Natural killer cell (primary cell): Measurements from ENCODE around the gene INPP5F. TPM values are rescaled to one million over a fixed set of nuclear protein-coding genes. Genes with fewer than 3 reads are reported as not detected.

ENCODE experiments used
- ATAC-seq, 3 donors: fragments of 150-1000 bp in 2 of 3; fragments of 200-7000 bp in 1 of 3; cut with Tn5 transposase; 1 replicate in 1 of 3; 2 replicates in 2 of 3; pipeline ENCODE4 v1.10.0; 2021; ENCODE audit warnings: mild to moderate bottlenecking in 2 of 3, moderate library complexity in 2 of 3
- DNase-seq, 2 donors: peaks; one replicate each; pipeline versions ENCODE4 v3.0.0 to v3.0.0-alpha.2; 2013 to 2021; ENCODE audit warnings: mixed read lengths in 1 of 2
- H3K27ac ChIP-seq: one replicate; pipeline ENCODE4 v1.5.1; 2013; ENCODE audit warnings: mild to moderate bottlenecking, low read length
- H3K27me3 ChIP-seq: one replicate; pipeline ENCODE4 v1.6.1; 2013; ENCODE audit warnings: low read length; ENCODE audit not compliant: control insufficient read depth, insufficient read depth
- H3K36me3 ChIP-seq: one replicate; pipeline ENCODE4 v1.6.1; 2013; ENCODE audit warnings: low read length; ENCODE audit not compliant: control insufficient read depth, insufficient read depth
- H3K4me1 ChIP-seq: one replicate; pipeline ENCODE4 v1.6.1; 2013; ENCODE audit warnings: low read length; ENCODE audit not compliant: control insufficient read depth, insufficient read depth
- H3K4me3 ChIP-seq: one replicate; pipeline ENCODE4 v1.5.1; 2013; ENCODE audit warnings: low read length
- H3K9me3 ChIP-seq: one replicate; pipeline ENCODE4 v1.6.1; 2013; ENCODE audit warnings: low read length; ENCODE audit not compliant: control insufficient read depth, insufficient read depth
- H3K27ac Mint-ChIP-seq, 2 donors: one replicate each; pipeline ENCODE4 v1.8.0; 2022; ENCODE audit warnings: mild to moderate bottlenecking in 2 of 2, mixed read lengths in 2 of 2, moderate library complexity in 1 of 2
- H3K27me3 Mint-ChIP-seq, 2 donors: one replicate each; pipeline ENCODE4 v1.8.0; 2022; ENCODE audit warnings: low read depth in 2 of 2, mixed read lengths in 2 of 2
- H3K36me3 Mint-ChIP-seq: one replicate; pipeline ENCODE4 v1.8.0; 2022; ENCODE audit warnings: mixed read lengths
- H3K4me1 Mint-ChIP-seq, 2 donors: one replicate each; pipeline ENCODE4 v1.8.0; 2022; ENCODE audit warnings: mixed read lengths in 2 of 2
- H3K4me3 Mint-ChIP-seq: one replicate; pipeline ENCODE4 v1.8.0; 2022; ENCODE audit warnings: mild to moderate bottlenecking, moderate library complexity, mixed read lengths
- H3K9me3 Mint-ChIP-seq, 2 donors: one replicate each; pipeline ENCODE4 v1.8.0; 2022; ENCODE audit warnings: mixed read lengths in 2 of 2
- WGBS: methylation state at CpG from one replicate; pipeline ENCODE4 v1.1.7; 2013; ENCODE audit warnings: missing lambda C conversion rate; ENCODE audit not compliant: insufficient coverage; 5-methylcytosine and 5-hydroxymethylcytosine counted together
- intact Hi-C: fragments of 100-400 bp; cut with micrococcal nuclease; formaldehyde crosslinking; loops from one replicate; pipeline ENCODE4 v1.14.2; 2022
- total RNA-seq, 4 donors: library from RNA; stranded (reverse); fragments of 120-200 nt in 1 of 4; gene quantifications; one replicate each; pipeline versions ENCODE4 v1.2.3 to v1.2.4, GENCODE V29; 2013 to 2022
- TF ChIP-seq, protein P1 (sequence below): fragments of 200-600 bp; IDR thresholded peaks from one replicate; pipeline ENCODE4 v1.8.0; 2022; ENCODE audit warnings: antibody characterized with exemption

The INPP5F gene
- total RNA-seq, 3 donors from 2014 or later (not counting 1 experiment from before 2014, with no cell fraction given) = 12.8 to 18.2 (median 15.8) TPM

DNA sequence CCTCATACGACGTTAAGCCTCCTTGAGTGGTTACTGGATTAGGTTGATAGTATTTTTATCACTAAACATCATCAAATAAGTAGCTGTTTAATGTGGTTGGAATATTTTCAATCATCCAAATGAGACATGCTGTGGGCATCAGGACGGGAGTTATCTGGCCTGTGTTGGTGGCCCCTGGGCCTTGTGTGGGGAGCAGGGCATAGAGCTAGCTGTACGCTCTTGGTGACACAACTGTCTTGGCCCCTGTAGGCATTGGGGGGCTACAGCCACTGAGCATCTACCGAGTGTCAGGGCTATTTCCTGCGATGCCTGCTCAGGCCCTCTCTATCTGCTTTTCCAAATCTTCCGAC is 46.4 kb upstream of the INPP5F start:
- Histone ChIP-seq H3K4me3 (no peak overlapping the region), H3K36me3 (peaks cover 6% of the 10 kb centered on the region), H3K9me3 (no peaks in the 10 kb centered on the region), H3K4me1 (no peaks in the 10 kb centered on the region), H3K27ac (no peak overlapping the region), H3K27me3 (no peaks in the 10 kb centered on the region)
- intact Hi-C loops = no loop called here
- Mint-ChIP-seq H3K9me3 (no peaks in the 10 kb centered on the region), H3K36me3 (no peaks in the 10 kb centered on the region), H3K4me1 (peaks cover 0 to 6% of the 10 kb centered on the region in 2 donors), H3K27me3 (peaks cover 0 to 7% of the 10 kb centered on the region in 2 donors), H3K27ac (no peak overlapping the region), H3K4me3 (no peak overlapping the region)
- TF ChIP-seq, protein P1, sequence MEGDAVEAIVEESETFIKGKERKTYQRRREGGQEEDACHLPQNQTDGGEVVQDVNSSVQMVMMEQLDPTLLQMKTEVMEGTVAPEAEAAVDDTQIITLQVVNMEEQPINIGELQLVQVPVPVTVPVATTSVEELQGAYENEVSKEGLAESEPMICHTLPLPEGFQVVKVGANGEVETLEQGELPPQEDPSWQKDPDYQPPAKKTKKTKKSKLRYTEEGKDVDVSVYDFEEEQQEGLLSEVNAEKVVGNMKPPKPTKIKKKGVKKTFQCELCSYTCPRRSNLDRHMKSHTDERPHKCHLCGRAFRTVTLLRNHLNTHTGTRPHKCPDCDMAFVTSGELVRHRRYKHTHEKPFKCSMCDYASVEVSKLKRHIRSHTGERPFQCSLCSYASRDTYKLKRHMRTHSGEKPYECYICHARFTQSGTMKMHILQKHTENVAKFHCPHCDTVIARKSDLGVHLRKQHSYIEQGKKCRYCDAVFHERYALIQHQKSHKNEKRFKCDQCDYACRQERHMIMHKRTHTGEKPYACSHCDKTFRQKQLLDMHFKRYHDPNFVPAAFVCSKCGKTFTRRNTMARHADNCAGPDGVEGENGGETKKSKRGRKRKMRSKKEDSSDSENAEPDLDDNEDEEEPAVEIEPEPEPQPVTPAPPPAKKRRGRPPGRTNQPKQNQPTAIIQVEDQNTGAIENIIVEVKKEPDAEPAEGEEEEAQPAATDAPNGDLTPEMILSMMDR = no peak
- 84% methylated on average over 7 of the region's 7 CpGs for WGBS
- DNase-seq = no peak
- ATAC-seq = no peak

DNA sequence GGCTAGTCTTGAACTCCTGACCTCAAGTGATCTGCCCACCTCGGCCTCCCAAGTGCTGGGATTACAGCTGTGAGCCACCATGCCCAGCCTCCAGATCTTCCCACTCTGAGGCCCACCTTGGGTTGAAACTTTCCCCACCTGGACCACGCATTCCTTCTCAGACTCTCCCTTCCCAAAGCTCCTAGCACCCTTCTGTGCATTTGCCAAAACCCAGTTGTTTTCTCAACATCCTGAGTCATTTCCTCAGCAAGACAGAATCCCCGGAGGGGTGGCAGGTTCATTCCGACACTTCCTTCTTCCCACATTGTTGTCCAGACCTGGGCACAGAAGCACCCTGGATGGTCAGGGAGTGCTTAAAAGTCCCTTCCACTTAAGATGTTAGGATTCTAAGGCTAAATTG is 45.8 kb upstream of the INPP5F start:
- no peaks in the 10 kb centered on the region for H3K4me1 ChIP-seq
- Mint-ChIP-seq H3K36me3 (no peaks in the 10 kb centered on the region), H3K27ac (no peak overlapping the region), H3K9me3 (no peaks in the 10 kb centered on the region), H3K4me3 (no peak overlapping the region), H3K27me3 (peaks cover 0 to 7% of the 10 kb centered on the region in 2 donors), H3K4me1 (peaks cover 0 to 6% of the 10 kb centered on the region in 2 donors)
- H3K36me3 ChIP-seq = peaks cover 6% of the 10 kb centered on the region
- TF ChIP-seq, protein P1 = no peak
- no peak overlapping the region for H3K4me3 ChIP-seq
- H3K27me3 ChIP-seq = no peaks in the 10 kb centered on the region
- ATAC-seq = no peak
- no peaks in the 10 kb centered on the region for H3K9me3 ChIP-seq
- WGBS = 62% methylated on average over 4 of the region's 4 CpGs
- no peak for DNase-seq
- intact Hi-C loops = no loop called here
- no peak overlapping the region for H3K27ac ChIP-seq

DNA sequence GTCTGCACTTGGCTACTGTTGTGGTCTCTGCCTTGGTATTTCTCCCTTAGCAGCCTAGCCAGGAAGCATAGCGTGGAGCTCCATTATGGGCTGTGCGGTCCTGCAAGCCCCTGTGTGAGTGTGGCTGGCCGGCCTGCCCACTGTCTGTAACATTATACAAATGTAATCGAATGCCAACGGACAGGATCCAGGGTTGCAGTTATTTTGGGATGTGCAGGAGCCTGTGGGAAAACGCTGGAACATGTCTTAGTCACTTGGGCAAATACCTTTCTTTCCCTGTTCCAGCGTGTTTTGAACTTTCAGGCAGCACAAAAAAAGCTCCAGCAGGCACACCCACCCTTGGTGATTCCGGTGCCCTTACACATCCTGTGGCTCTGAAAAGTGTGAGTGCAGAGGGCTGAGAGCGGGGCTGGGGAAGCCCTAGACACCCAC is 45.2 kb upstream of the INPP5F start:
- no peak overlapping the region for H3K27ac Mint-ChIP-seq
- no peaks in the 10 kb centered on the region for H3K36me3 Mint-ChIP-seq
- Histone ChIP-seq H3K36me3 (peaks cover 6% of the 10 kb centered on the region), H3K27ac (no peak overlapping the region), H3K27me3 (no peaks in the 10 kb centered on the region), H3K9me3 (no peaks in the 10 kb centered on the region), H3K4me1 (no peaks in the 10 kb centered on the region), H3K4me3 (no peak overlapping the region)
- DNase-seq (no peak), ATAC-seq (no peak)
- H3K9me3 Mint-ChIP-seq = no peaks in the 10 kb centered on the region
- no peak overlapping the region for H3K4me3 Mint-ChIP-seq
- peaks cover 0 to 6% of the 10 kb centered on the region in 2 donors for H3K4me1 Mint-ChIP-seq
- TF ChIP-seq, protein P1 = no peak
- intact Hi-C loops = no loop called here
- H3K27me3 Mint-ChIP-seq = peaks cover 0 to 7% of the 10 kb centered on the region in 2 donors
- WGBS = 83% methylated on average over 9 of the region's 9 CpGs
